Astrocyte of the spinal cord (primary cell): Measurements from ENCODE around the gene SMIM7.

Source experiments
- DNase-seq: peaks from one replicate; pipeline ENCODE4 v3.0.0; 2011; ENCODE audit warnings: low read depth, low spot score
- H3K4me3 ChIP-seq: 2 replicates; pipeline ENCODE4 v1.5.1; 2011; ENCODE audit warnings: low read depth, mild to moderate bottlenecking, low read length, moderate library complexity
- in situ Hi-C: cut with HindIII; loops from 2 replicates; pipeline ENCODE4 v1.10.0; 2017; ENCODE audit warnings: low sequenced_read_pairs
- TF ChIP-seq, protein P1 (sequence below): IDR thresholded peaks from 2 replicates; pipeline ENCODE4 v1.5.1; 2012; ENCODE audit warnings: low read depth, mild to moderate bottlenecking, low read length, inconsistent platforms

SMIM7 gene

DNA sequence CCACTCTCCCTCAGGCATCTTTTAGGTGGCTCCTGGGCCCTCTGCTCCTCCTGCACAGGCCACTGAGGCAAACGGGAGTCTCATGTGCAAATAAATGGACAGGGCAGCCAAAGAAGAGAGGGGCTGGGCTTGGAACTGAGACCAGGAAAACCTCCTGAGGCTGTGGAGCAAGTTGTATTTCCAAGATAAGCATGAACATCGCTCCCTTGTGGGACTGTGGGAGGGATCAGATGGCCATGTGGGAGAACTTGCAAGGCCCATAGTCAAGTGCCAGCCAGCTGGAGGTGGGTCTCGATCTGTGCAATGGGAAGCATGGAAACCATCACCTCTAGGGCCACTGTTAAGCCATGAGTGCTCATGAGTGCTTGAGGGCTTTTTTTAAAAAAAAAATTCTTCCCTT is 56.9 kb downstream of the SMIM7 start:
- H3K4me3 ChIP-seq: no peak overlapping the region
- no peak for DNase-seq
- in situ Hi-C loops: no loop called here
- TF ChIP-seq, protein P1, sequence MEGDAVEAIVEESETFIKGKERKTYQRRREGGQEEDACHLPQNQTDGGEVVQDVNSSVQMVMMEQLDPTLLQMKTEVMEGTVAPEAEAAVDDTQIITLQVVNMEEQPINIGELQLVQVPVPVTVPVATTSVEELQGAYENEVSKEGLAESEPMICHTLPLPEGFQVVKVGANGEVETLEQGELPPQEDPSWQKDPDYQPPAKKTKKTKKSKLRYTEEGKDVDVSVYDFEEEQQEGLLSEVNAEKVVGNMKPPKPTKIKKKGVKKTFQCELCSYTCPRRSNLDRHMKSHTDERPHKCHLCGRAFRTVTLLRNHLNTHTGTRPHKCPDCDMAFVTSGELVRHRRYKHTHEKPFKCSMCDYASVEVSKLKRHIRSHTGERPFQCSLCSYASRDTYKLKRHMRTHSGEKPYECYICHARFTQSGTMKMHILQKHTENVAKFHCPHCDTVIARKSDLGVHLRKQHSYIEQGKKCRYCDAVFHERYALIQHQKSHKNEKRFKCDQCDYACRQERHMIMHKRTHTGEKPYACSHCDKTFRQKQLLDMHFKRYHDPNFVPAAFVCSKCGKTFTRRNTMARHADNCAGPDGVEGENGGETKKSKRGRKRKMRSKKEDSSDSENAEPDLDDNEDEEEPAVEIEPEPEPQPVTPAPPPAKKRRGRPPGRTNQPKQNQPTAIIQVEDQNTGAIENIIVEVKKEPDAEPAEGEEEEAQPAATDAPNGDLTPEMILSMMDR: no peak

DNA sequence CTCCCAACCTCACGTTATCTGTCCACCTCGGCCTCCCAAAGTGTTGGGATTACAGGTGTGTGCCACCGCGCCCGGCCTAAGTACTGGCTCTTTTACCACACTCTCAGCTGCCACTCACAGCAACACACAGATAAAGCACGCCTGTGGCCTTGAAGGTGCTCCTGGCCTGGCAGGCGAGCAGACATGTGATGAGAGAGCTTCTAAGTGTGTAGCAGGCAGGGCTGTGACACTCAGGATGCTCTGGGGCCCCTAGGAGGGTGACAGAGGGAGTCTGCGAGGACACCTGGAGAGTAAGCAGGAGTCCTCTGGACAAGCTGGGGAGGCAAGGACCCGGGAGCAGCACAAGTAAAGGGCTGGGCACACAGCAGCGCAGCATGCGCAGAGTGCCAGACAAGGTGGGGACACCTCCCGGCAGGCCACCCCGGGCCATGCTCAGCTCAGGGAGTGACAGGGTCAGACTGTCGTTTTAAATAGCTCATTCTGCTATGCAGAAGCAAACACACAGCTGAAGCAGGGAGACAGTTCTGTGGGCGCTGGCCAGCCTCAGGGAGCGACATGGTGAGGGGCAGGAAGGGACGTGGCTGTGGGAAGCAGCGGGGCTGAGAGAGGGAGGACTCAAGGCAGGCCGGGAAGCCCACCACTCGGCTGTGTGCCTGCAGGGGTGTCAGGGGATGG is 58.4 kb downstream of the SMIM7 start:
- in situ Hi-C loops: no loop called here
- no peak overlapping the region for H3K4me3 ChIP-seq
- DNase-seq: no peak
- TF ChIP-seq, protein P1: no peak

DNA sequence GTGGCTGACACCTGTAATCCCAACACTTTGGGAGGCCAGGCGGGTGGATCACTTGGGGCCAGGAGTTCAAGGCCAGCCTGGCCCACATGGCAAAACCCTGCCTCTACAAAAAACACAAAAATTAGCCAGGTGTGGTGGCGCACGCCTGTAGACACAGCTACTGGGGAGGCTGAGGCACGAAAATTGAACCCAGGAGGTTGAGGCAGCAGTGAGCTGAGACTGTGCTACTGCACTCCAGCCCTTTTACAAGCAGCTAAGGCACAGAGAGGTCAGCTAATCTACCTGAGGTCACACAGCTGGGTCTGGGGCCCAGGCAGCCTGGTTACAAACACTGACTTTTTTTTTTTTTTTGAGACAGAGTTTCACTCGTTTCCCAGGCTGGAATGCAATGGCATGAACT is 59.1 kb downstream of the SMIM7 start:
- TF ChIP-seq, protein P1: no peak
- H3K4me3 ChIP-seq: no peak overlapping the region
- DNase-seq: no peak
- in situ Hi-C loops: no loop called here

DNA sequence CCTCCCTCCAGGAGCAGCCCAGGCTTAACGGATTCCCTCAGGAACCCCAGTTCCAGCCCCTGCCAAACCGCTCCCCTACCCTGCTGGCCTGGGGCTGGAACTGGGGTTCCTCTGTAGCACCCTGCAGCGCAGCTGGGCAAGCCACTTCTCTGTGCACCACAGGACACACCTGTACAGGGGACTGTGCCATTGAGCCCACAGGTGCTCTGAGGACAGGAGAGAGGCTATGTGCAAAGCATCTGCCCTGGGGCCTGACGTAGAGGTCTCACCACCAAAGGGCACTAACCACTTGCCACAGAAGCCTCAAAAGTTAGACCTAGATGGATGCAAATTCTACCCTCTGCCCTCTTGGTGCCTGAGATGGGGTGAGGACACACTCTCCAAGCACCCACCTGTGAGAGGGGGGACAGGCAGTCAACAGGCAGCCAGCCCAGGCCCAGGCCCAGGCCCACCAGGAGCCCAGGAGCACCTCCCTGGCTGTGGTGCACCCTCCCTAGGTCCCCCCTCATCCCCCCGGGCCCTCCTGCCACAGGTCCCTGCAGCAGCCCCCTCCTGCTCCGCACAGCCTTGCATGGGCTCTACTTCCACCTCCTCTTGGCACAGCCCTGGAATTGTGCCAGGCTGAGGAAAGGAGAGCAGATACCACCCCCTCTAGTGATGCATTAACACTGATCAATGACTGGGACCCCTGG is 60.1 kb downstream of the SMIM7 start:
- no peak for DNase-seq
- H3K4me3 ChIP-seq: no peak overlapping the region
- in situ Hi-C loops: no loop called here
- TF ChIP-seq, protein P1: no peak

DNA sequence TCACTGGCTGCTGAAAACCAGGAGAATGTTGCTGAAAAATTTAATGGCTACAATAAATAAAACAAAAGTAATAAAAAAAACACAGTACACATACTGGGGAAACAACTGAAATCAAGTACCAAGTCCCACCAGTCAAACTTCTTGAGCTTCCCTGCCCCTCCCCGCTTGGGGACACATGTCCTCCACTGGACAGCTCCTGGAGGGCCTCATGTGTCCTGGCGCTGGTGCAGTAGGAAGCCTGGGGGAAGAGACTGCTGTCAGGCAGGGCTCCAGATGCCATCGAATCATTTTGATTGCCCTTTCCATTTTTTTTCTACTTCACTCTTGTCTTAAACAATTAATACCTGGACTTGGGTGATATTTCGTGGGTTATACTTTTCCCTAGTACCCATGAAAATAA is 61.1 kb downstream of the SMIM7 start:
- no peak for DNase-seq
- in situ Hi-C loops: no loop called here
- no peak overlapping the region for H3K4me3 ChIP-seq
- TF ChIP-seq, protein P1: no peak

DNA sequence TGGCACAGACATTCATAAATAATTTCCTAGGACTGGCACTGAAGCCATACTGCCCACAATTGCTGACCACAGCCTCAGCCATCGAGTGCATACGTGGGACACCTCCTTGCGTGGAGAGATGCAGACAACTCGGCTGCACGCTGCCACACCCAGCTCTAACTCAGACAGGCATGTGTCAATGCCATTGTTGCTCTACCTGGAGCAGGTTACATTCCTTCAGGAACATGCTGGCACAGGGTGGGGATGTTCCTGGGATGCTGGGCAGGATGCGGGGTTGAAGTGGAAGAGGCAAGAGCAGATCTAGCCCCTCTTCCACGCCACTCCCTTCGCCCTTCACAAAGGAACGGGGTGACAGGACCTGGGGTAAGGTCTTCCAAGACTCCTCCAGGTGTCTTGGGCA is 63.5 kb downstream of the SMIM7 start:
- H3K4me3 ChIP-seq: no peak overlapping the region
- DNase-seq: no peak
- TF ChIP-seq, protein P1: no peak
- in situ Hi-C loops: no loop called here
